B cell (primary cell): Measurements from ENCODE around the gene TSPAN31. TPM values are rescaled to one million over a fixed set of nuclear protein-coding genes. Genes with fewer than 3 reads are reported as not detected.

Source experiments
- ATAC-seq: fragments of 200-7000 bp; cut with Tn5 transposase; one replicate; pipeline ENCODE4 v1.10.0; 2021; ENCODE audit warnings: low read depth, mild to moderate bottlenecking, moderate number of reproducible peaks, moderate library complexity
- CTCF ChIA-PET: fragments of 350-600 bp; sonication (Branson Sonifier 250); formaldehyde crosslinking; loops from one replicate; lab custom pipeline; 2021; ENCODE audit warnings: antibody characterized with exemption, inconsistent platforms; lab: Charles Lee
- POLR2A ChIA-PET: fragments of 350-600 bp; sonication (Branson Sonifier 250); formaldehyde crosslinking; loops from one replicate; lab custom pipeline; 2021; ENCODE audit warnings: antibody characterized with exemption; lab: Charles Lee
- DNase-seq: peaks from one replicate; pipeline ENCODE4 v3.0.0; 2013
- H2AFZ ChIP-seq: 2 replicates; pipeline ENCODE4 v1.6.1; 2012; ENCODE audit warnings: mild to moderate bottlenecking, low read depth, low read length; ENCODE audit not compliant: insufficient read depth, poor library complexity, severe bottlenecking
- H3K27ac ChIP-seq, 2 donors: 1 replicate in 1 of 2; 2 replicates in 1 of 2; pipeline ENCODE4 v1.5.1; 2012 to 2013; ENCODE audit warnings: low read length in 2 of 2, mild to moderate bottlenecking in 2 of 2, moderate library complexity in 1 of 2
- H3K27me3 ChIP-seq, 4 experiments: fragments of 200-600 bp in 1 of 4; sonication (generic) in 1 of 4; replicated peaks in 1 of 4; 1 replicate in 2 of 4; 2 replicates in 2 of 4; pipeline versions ENCODE4 v1.6.1 to v1.7.0; 2013 to 2016; ENCODE audit warnings: low read length in 3 of 4, mild to moderate bottlenecking in 2 of 4, mixed read lengths in 1 of 4, moderate library complexity in 1 of 4; ENCODE audit not compliant: insufficient read depth in 4 of 4, control insufficient read depth in 3 of 4; ENCODE audit errors: control extremely low read depth in 1 of 4
- H3K36me3 ChIP-seq, 2 experiments: replicated peaks in 1 of 2; 1 replicate in 1 of 2; 2 replicates in 1 of 2; pipeline versions ENCODE4 v1.6.1 to v1.7.1; 2013; ENCODE audit warnings: low read length in 1 of 2; ENCODE audit not compliant: insufficient read depth in 2 of 2, control insufficient read depth in 1 of 2; ENCODE audit errors: control extremely low read depth in 1 of 2, extremely low read depth in 1 of 2
- H3K4me1 ChIP-seq, 2 donors: fragments of 200-600 bp in 1 of 2; sonication (generic) in 1 of 2; 1 replicate in 1 of 2; 2 replicates in 1 of 2; pipeline versions ENCODE4 v1.5.1 to v1.6.1; 2013 to 2017; ENCODE audit warnings: low read length in 2 of 2; ENCODE audit not compliant: control insufficient read depth in 2 of 2, insufficient read depth in 2 of 2
- H3K4me2 ChIP-seq: replicated peaks from 2 replicates; pipeline ENCODE3; 2012; ENCODE audit warnings: mild to moderate bottlenecking, low read depth, low read length; ENCODE audit not compliant: poor library complexity, severe bottlenecking
- H3K4me3 ChIP-seq, 5 experiments: fragments of 200-600 bp in 1 of 5; sonication (generic) in 1 of 5; 1 replicate in 3 of 5; 2 replicates in 2 of 5; pipeline versions ENCODE4 v1.5.1 to v1.7.0; 2011 to 2016; ENCODE audit warnings: low read length in 4 of 5, mild to moderate bottlenecking in 4 of 5, low read depth in 2 of 5, control low read depth in 1 of 5, moderate library complexity in 1 of 5; ENCODE audit not compliant: insufficient read depth in 1 of 5; ENCODE audit errors: control extremely low read depth in 1 of 5, extremely low read depth in 1 of 5
- H3K79me2 ChIP-seq: fragments of 200-600 bp; sonication (generic); one replicate; pipeline ENCODE4 v1.6.0; 2016; ENCODE audit warnings: low read length; ENCODE audit not compliant: control insufficient read depth, insufficient read depth
- H3K9ac ChIP-seq: fragments of 200-600 bp; sonication (generic); 2 replicates; pipeline ENCODE4 v1.6.1; 2017; ENCODE audit warnings: mild to moderate bottlenecking, low read length, moderate library complexity
- H3K9me3 ChIP-seq, 3 donors: one replicate each; pipeline versions ENCODE4 v1.6.1 to v1.7.1; 2013; ENCODE audit warnings: low read length in 2 of 3; ENCODE audit not compliant: control insufficient read depth in 2 of 3, insufficient read depth in 1 of 3; ENCODE audit errors: control extremely low read depth in 1 of 3
- H4K20me1 ChIP-seq: 2 replicates; pipeline ENCODE4 v1.6.0; 2012; ENCODE audit warnings: mild to moderate bottlenecking, low read length; ENCODE audit not compliant: insufficient read depth, control insufficient read depth, poor library complexity, severe bottlenecking
- H3K27ac Mint-ChIP-seq: one replicate; pipeline ENCODE4 v1.8.0; 2021; ENCODE audit warnings: mixed read lengths
- H3K27me3 Mint-ChIP-seq: one replicate; pipeline ENCODE4 v1.8.0; 2021; ENCODE audit warnings: mixed read lengths
- H3K4me1 Mint-ChIP-seq: one replicate; pipeline ENCODE4 v1.8.0; 2021; ENCODE audit warnings: mixed read lengths
- H3K4me3 Mint-ChIP-seq: one replicate; pipeline ENCODE4 v1.8.0; 2021; ENCODE audit warnings: mixed read lengths
- H3K9me3 Mint-ChIP-seq: one replicate; pipeline ENCODE4 v1.8.0; 2022; ENCODE audit warnings: mixed read lengths; ENCODE audit not compliant: insufficient read depth
- EZH2 ChIP-seq: IDR thresholded peaks from 2 replicates; pipeline ENCODE4 v1.6.1; 2012; ENCODE audit warnings: borderline replicate concordance, low read depth, mild to moderate bottlenecking, moderate library complexity, low read length; ENCODE audit not compliant: insufficient read depth, poor library complexity, severe bottlenecking
- WGBS: methylation state at CpG from one replicate; pipeline ENCODE4 v1.1.5; 2013; ENCODE audit warnings: missing lambda C conversion rate; ENCODE audit not compliant: insufficient coverage; 5-methylcytosine and 5-hydroxymethylcytosine counted together
- intact Hi-C: fragments of 100-400 bp; cut with micrococcal nuclease; formaldehyde crosslinking; loops from one replicate; pipeline ENCODE4 v1.10.0; 2022
- polyA plus RNA-seq: library from polyadenylated mRNA; depleted of rRNA; stranded (reverse); fragments of >200 nt; gene quantifications from 2 replicates; pipeline ENCODE4 v1.2.3, GENCODE V29; 2012
- total RNA-seq, 2 donors: library from RNA; stranded (reverse); fragments of 120-200 nt in 1 of 2; gene quantifications; 1 replicate in 1 of 2; 2 replicates in 1 of 2; pipeline versions ENCODE4 v1.2.3 to v1.2.4, GENCODE V29; 2013 to 2022
- TF ChIP-seq, protein P1 (sequence below): fragments of 200-600 bp; IDR thresholded peaks from one replicate; pipeline ENCODE4 v1.8.0; 2022; ENCODE audit warnings: antibody characterized with exemption, mild to moderate bottlenecking

The TSPAN31 gene
- total and polyA plus RNA-seq, 2 donors (not counting 1 experiment from before 2014, with no cell fraction given), result 24.0 to 29.6 TPM

DNA sequence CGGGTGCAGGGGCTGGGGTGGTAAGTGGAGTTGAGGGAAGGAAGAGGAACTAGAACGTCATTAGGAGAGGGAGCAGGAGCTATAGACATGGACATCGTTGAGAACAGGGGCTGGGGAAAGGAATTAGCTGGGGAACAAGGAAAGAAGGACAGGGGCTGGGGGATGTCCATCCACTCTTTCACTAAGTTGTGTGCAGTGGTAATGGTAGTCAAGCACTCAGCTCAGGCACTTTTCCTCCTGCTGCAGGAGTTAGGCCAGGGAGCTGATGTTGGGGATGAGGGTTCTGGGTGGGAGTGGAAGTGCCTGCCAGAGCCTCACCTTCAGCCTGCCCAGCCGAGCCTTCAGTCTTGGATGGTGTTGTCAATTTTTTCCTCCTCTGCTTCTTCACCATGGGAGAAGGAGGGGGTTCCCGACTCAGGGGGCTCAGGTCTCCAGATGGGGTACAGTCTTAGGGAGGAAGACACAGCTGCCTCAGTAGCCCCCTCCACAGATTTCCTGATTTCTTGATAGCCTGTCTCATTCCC, 15.5 kb upstream of the TSPAN31 start:
- H3K4me3 ChIP-seq, result no peak overlapping the region
- no peak overlapping the region for H3K4me2 ChIP-seq
- no peaks in the 10 kb centered on the region for H3K27me3 ChIP-seq
- H3K4me1 ChIP-seq, result peaks cover 8 to 16% of the 10 kb centered on the region in 2 donors
- DNase-seq (no peak), ATAC-seq (no peak)
- H3K36me3 ChIP-seq, result peaks cover 0 to 77% of the 10 kb centered on the region in 2 experiments
- 71% methylated on average over 3 of the region's 5 CpGs for WGBS
- H3K27me3 Mint-ChIP-seq, result no peaks in the 10 kb centered on the region
- peaks cover 7% of the 10 kb centered on the region for H4K20me1 ChIP-seq
- peaks cover 10% of the 10 kb centered on the region for H3K4me1 Mint-ChIP-seq
- intact Hi-C loops, result no loop called here
- H2AFZ ChIP-seq, result no peak overlapping the region
- no peak overlapping the region for H3K27ac ChIP-seq
- peaks cover 0 to 7% (median 0%) of the 10 kb centered on the region in 3 donors for H3K9me3 ChIP-seq
- H3K9me3 Mint-ChIP-seq, result no peaks in the 10 kb centered on the region
- no peak overlapping the region for H3K4me3 Mint-ChIP-seq
- POLR2A ChIA-PET, result no interaction called here
- H3K9ac ChIP-seq, result no peak overlapping the region
- H3K27ac Mint-ChIP-seq, result peak overlapping the region; percentile 21
- CTCF ChIA-PET, result interaction anchor here (0.7 kb wide), 1 partner anchor 11 kb away, joined by 3 read pairs; no protein-coding TSS in a partner anchor
- no peaks in the 10 kb centered on the region for H3K79me2 ChIP-seq
- no peak for TF ChIP-seq EZH2
- TF ChIP-seq, protein P1, sequence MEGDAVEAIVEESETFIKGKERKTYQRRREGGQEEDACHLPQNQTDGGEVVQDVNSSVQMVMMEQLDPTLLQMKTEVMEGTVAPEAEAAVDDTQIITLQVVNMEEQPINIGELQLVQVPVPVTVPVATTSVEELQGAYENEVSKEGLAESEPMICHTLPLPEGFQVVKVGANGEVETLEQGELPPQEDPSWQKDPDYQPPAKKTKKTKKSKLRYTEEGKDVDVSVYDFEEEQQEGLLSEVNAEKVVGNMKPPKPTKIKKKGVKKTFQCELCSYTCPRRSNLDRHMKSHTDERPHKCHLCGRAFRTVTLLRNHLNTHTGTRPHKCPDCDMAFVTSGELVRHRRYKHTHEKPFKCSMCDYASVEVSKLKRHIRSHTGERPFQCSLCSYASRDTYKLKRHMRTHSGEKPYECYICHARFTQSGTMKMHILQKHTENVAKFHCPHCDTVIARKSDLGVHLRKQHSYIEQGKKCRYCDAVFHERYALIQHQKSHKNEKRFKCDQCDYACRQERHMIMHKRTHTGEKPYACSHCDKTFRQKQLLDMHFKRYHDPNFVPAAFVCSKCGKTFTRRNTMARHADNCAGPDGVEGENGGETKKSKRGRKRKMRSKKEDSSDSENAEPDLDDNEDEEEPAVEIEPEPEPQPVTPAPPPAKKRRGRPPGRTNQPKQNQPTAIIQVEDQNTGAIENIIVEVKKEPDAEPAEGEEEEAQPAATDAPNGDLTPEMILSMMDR, result no peak

DNA sequence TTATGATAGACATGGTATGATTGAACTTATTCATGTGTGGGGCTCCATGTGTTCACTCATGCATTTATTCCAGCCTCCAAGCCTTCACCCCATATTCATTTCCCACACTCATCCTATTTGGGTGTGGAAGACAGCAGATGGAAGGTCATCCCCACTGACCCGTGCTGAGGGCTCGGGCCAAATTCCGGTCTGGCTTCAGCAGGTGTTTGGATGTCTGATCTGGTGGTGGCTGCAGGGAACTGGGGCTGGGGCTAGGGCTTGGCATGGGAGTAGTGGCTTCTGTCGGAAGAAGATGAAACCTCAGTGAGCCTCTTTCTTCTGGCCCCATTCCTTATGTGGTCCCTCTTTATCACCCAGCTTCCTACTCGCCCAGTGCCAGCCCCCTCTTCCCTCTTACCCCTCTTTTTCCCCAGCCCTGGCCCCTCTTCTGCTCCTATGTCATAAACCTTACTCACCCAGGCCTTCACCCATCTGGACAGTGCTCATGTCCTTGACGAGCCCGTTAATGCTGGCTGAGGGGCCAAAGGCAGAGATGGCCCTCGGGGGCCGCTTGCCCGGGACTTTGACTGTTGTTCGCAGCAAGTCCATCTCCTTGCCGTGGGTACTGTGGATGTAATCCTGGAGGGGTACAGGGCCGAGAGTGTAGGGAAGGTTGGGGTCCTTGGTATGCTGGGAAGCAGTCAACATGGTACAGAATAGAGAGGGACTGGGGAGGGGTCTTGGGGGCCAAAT, 14.3 kb upstream of the TSPAN31 start:
- no peaks in the 10 kb centered on the region for H3K79me2 ChIP-seq
- DNase-seq (no peak), ATAC-seq (no peak)
- peaks cover 0 to 7% (median 0%) of the 10 kb centered on the region in 3 donors for H3K9me3 ChIP-seq
- intact Hi-C loops, result no loop called here
- H3K4me3 Mint-ChIP-seq, result no peak overlapping the region
- H3K4me1 ChIP-seq, result peaks cover 0 to 5% of the 10 kb centered on the region in 2 donors
- peaks cover 10% of the 10 kb centered on the region for H4K20me1 ChIP-seq
- no peak overlapping the region for H3K27ac ChIP-seq
- 96% methylated on average over 10 of the region's 13 CpGs for WGBS
- H3K27me3 ChIP-seq, result no peaks in the 10 kb centered on the region
- no peak overlapping the region for H3K4me3 ChIP-seq
- no peak overlapping the region for H3K9ac ChIP-seq
- ChIA-PET POLR2A (no interaction called here), CTCF (no interaction called here)
- peaks cover 0 to 85% of the 10 kb centered on the region in 2 experiments for H3K36me3 ChIP-seq
- no peak overlapping the region for H3K27ac Mint-ChIP-seq
- no peak overlapping the region for H3K4me2 ChIP-seq
- no peaks in the 10 kb centered on the region for H3K27me3 Mint-ChIP-seq
- TF ChIP-seq, protein P1, result no peak
- no peak for TF ChIP-seq EZH2
- H2AFZ ChIP-seq, result no peak overlapping the region
- H3K9me3 Mint-ChIP-seq, result no peaks in the 10 kb centered on the region
- peaks cover 1% of the 10 kb centered on the region for H3K4me1 Mint-ChIP-seq
